SU-DHL-6 (cell line): ENCODE measurements around the gene RSPH1.

Experiments
- H2AFZ ChIP-seq: fragments of 200-600 bp; sonication (generic); 2 replicates; pipeline ENCODE4 v1.6.1; 2014; ENCODE audit warnings: low read depth, mild to moderate bottlenecking, moderate library complexity, mixed read lengths, antibody characterized with exemption, low read length; ENCODE audit not compliant: severe bottlenecking
- H3F3A ChIP-seq: fragments of 200-600 bp; shearing (Covaris generic); 2 replicates; pipeline ENCODE4 v1.6.0; 2016; ENCODE audit warnings: antibody characterized with exemption, mild to moderate bottlenecking; ENCODE audit not compliant: insufficient read depth
- H3K27ac ChIP-seq: fragments of 200-600 bp; sonication (generic); 2 replicates; pipeline ENCODE4 v1.5.1; 2016; ENCODE audit warnings: low read depth, mild to moderate bottlenecking, low read length, moderate library complexity, mixed read lengths
- H3K27me3 ChIP-seq: fragments of 200-600 bp; sonication (generic), shearing (Covaris generic); 2 replicates; pipeline ENCODE4 v1.6.0; 2014; ENCODE audit warnings: mild to moderate bottlenecking, low read length
- H3K36me3 ChIP-seq: fragments of 200-600 bp; sonication (generic); 2 replicates; pipeline ENCODE4 v1.6.1; 2014; ENCODE audit warnings: mild to moderate bottlenecking, low read length, mixed read lengths
- H3K4me2 ChIP-seq: fragments of 300-600, 200-600 bp; shearing (Covaris generic), sonication (generic); 2 replicates; pipeline ENCODE4 v1.6.0; 2014; ENCODE audit warnings: low read length, low read depth, mild to moderate bottlenecking; ENCODE audit not compliant: poor library complexity, severe bottlenecking
- H3K4me3 ChIP-seq: fragments of 200-600 bp; sonication (generic); 2 replicates; pipeline ENCODE4 v1.5.1; 2014; ENCODE audit warnings: antibody characterized with exemption, low read length, mild to moderate bottlenecking, mixed read lengths; ENCODE audit not compliant: insufficient read depth, poor library complexity, severe bottlenecking
- H3K79me2 ChIP-seq: fragments of 200-600 bp; sonication (generic); 2 replicates; pipeline ENCODE4 v1.6.1; 2014; ENCODE audit warnings: mild to moderate bottlenecking, low read length, moderate library complexity; ENCODE audit not compliant: insufficient read depth
- H3K9ac ChIP-seq: fragments of 200-600 bp; sonication (generic); 2 replicates; pipeline ENCODE4 v1.7.0; 2014; ENCODE audit warnings: mild to moderate bottlenecking, low read length
- H3K9me2 ChIP-seq: fragments of 200-600 bp; sonication (generic); replicated peaks from 2 replicates; pipeline ENCODE4 v1.6.1; 2014; ENCODE audit warnings: low read length; ENCODE audit not compliant: insufficient read depth
- H3K9me3 ChIP-seq: fragments of 200-600 bp; sonication (generic); 2 replicates; pipeline ENCODE4 v1.6.1; 2014; ENCODE audit warnings: low read length, mixed read lengths; ENCODE audit not compliant: insufficient read depth
- H4K20me1 ChIP-seq: fragments of 200-600 bp; sonication (generic); 2 replicates; pipeline ENCODE4 v1.6.1; 2014; ENCODE audit warnings: low read depth, mild to moderate bottlenecking, antibody characterized with exemption, low read length, moderate library complexity, mixed read lengths
- EZH2phosphoT487 ChIP-seq: fragments of 200-600 bp; sonication (generic), shearing (Covaris generic); conservative IDR thresholded peaks from 2 replicates; pipeline ENCODE4 v1.6.1; 2018; ENCODE audit warnings: mild to moderate bottlenecking, antibody characterized with exemption, low read length, moderate library complexity, mixed read lengths
- TF ChIP-seq, protein P1 (sequence below): fragments of 200-600 bp; sonication (generic); IDR thresholded peaks from one replicate; pipeline ENCODE4 v1.5.1; 2017; ENCODE audit warnings: antibody characterized with exemption, mild to moderate bottlenecking, low read length, moderate library complexity; ENCODE audit not compliant: insufficient read depth, poor library complexity, severe bottlenecking

The RSPH1 gene

DNA sequence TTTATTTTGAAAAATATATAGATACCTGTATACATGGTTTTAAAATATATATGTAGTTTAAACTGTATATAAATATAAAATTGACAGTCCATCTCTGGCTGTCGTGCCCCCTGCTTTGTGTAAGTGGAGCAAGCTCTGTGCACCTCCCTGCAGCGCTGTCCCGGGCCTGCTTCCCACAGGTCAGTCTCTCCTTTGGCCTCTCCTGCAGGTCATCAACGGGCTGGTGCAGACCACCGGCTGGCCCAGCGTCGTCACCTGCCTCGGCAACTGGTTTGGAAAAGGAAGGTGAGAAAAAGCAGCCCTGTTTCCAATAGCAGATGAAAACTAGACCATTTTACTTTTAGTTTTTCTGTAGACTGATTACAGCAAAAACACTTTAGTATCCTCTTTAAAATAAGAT, 46.2 kb upstream of the RSPH1 start:
- Histone ChIP-seq H3F3A (peaks cover 10% of the 10 kb centered on the region; the same call in 1 of the 2 replicates), H3K4me3 (no peak overlapping the region), H3K79me2 (peaks cover 5% of the 10 kb centered on the region; the same call in 1 of the 2 replicates), H3K9ac (no peak overlapping the region), H3K9me2 (no peaks in the 10 kb centered on the region), H4K20me1 (no peaks in the 10 kb centered on the region), H3K9me3 (no peaks in the 10 kb centered on the region), H3K4me2 (no peak overlapping the region), H3K36me3 (no peaks in the 10 kb centered on the region), H3K27ac (no peak overlapping the region), H3K27me3 (no peaks in the 10 kb centered on the region), H2AFZ (no peak overlapping the region)
- TF ChIP-seq EZH2phosphoT487 = no peak
- TF ChIP-seq, protein P1, sequence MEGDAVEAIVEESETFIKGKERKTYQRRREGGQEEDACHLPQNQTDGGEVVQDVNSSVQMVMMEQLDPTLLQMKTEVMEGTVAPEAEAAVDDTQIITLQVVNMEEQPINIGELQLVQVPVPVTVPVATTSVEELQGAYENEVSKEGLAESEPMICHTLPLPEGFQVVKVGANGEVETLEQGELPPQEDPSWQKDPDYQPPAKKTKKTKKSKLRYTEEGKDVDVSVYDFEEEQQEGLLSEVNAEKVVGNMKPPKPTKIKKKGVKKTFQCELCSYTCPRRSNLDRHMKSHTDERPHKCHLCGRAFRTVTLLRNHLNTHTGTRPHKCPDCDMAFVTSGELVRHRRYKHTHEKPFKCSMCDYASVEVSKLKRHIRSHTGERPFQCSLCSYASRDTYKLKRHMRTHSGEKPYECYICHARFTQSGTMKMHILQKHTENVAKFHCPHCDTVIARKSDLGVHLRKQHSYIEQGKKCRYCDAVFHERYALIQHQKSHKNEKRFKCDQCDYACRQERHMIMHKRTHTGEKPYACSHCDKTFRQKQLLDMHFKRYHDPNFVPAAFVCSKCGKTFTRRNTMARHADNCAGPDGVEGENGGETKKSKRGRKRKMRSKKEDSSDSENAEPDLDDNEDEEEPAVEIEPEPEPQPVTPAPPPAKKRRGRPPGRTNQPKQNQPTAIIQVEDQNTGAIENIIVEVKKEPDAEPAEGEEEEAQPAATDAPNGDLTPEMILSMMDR = no peak

DNA sequence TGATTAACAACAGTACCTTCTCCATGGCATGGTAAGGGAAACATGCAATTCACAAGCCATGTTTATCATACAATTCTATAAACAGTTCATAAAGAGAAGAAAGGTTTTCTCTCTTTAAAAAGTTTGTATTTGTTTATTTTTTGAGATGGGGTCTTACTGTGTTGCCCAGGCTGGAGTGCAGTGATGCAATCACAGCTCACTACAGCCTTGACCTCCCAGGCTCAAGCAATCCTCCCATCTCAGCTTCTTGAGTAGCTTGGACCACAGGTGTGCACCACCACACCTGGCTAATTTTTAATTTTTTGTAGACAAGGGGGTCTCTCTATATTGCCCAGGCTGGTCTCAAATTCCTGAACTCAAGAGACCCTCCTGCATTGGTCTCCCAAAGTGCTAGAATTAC, 45.6 kb upstream of the RSPH1 start:
- Histone ChIP-seq H3K9ac (no peak overlapping the region), H2AFZ (no peak overlapping the region), H3K36me3 (no peaks in the 10 kb centered on the region), H3K27ac (no peak overlapping the region), H3K9me2 (no peaks in the 10 kb centered on the region), H3K4me2 (no peak overlapping the region), H3K9me3 (no peaks in the 10 kb centered on the region), H3K79me2 (peaks cover 5% of the 10 kb centered on the region; the same call in 1 of the 2 replicates), H3F3A (peaks cover 15% of the 10 kb centered on the region), H4K20me1 (no peaks in the 10 kb centered on the region), H3K4me3 (no peak overlapping the region), H3K27me3 (no peaks in the 10 kb centered on the region)
- TF ChIP-seq, protein P1 = no peak
- no peak for TF ChIP-seq EZH2phosphoT487

DNA sequence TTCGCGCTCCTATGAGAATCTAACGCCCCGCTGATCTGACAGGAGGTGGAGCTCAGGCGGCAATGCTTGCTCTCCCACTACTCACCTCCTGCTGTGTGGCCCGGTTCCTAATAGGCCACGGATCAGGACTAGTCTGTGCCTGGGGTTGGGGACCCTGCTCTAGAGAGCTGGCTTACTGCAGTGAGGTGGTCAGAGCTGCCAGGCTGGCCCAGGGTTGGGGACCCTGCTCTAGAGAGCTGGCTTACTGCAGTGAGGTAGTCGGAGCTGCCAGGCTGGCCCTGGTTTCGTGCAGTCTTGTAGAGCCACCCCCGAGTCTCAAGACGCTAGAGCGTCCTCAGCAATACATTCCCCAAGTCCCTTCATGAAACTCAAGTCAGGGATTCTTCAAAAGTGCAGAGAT, 45.1 kb upstream of the RSPH1 start:
- Histone ChIP-seq H4K20me1 (no peaks in the 10 kb centered on the region), H3F3A (peaks cover 20% of the 10 kb centered on the region), H3K9me2 (no peaks in the 10 kb centered on the region), H3K27me3 (no peaks in the 10 kb centered on the region), H3K27ac (no peak overlapping the region), H3K4me3 (no peak overlapping the region), H3K36me3 (no peaks in the 10 kb centered on the region), H3K4me2 (no peak overlapping the region), H3K9me3 (no peaks in the 10 kb centered on the region), H2AFZ (no peak overlapping the region), H3K79me2 (peaks cover 5% of the 10 kb centered on the region; the same call in 1 of the 2 replicates), H3K9ac (no peak overlapping the region)
- no peak for TF ChIP-seq EZH2phosphoT487
- TF ChIP-seq, protein P1 = no peak

DNA sequence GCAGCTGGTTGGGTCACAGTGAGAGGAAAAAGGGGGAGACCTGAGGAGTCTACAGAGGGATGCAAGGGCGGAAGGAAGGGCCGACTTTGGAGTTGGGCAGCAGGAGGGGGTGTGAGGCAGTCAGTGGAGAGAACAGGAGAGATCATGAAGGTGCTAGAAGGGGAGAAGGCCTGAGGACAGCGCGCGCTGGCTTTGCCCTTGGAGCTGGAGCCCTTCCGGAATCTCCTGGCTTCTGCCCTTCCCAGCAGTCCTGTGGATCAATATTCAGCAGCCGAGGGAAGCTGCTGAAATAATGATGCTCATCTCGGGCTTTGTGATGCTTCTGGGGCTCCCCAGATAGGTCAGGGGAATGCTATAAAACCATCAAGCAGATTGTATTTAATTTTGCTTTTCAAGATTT, 44.4 kb upstream of the RSPH1 start:
- H3K36me3 ChIP-seq = no peaks in the 10 kb centered on the region
- H3K79me2 ChIP-seq = peaks cover 5% of the 10 kb centered on the region; the same call in 1 of the 2 replicates
- no peak for TF ChIP-seq EZH2phosphoT487
- TF ChIP-seq, protein P1 = no peak
- H3K9ac ChIP-seq = no peak overlapping the region
- no peak overlapping the region for H3K27ac ChIP-seq
- no peak overlapping the region for H2AFZ ChIP-seq
- no peaks in the 10 kb centered on the region for H3K9me3 ChIP-seq
- peaks cover 28% of the 10 kb centered on the region for H3F3A ChIP-seq
- no peaks in the 10 kb centered on the region for H3K9me2 ChIP-seq
- no peak overlapping the region for H3K4me3 ChIP-seq
- H3K4me2 ChIP-seq = no peak overlapping the region
- H4K20me1 ChIP-seq = no peaks in the 10 kb centered on the region
- H3K27me3 ChIP-seq = no peaks in the 10 kb centered on the region
